Activated naive CD8-positive, alpha-beta T cell treated with anti-CD3 and anti-CD28 coated beads, Interleukin-2, amount 50 U/mL, for 16 hours (primary cell): ENCODE measurements around the gene HELT.

Experiments used
- DNase-seq: peaks from one replicate; pipeline ENCODE4 v3.0.0-alpha.2; 2020; ENCODE audit warnings: low read depth, low spot score

The HELT gene

DNA sequence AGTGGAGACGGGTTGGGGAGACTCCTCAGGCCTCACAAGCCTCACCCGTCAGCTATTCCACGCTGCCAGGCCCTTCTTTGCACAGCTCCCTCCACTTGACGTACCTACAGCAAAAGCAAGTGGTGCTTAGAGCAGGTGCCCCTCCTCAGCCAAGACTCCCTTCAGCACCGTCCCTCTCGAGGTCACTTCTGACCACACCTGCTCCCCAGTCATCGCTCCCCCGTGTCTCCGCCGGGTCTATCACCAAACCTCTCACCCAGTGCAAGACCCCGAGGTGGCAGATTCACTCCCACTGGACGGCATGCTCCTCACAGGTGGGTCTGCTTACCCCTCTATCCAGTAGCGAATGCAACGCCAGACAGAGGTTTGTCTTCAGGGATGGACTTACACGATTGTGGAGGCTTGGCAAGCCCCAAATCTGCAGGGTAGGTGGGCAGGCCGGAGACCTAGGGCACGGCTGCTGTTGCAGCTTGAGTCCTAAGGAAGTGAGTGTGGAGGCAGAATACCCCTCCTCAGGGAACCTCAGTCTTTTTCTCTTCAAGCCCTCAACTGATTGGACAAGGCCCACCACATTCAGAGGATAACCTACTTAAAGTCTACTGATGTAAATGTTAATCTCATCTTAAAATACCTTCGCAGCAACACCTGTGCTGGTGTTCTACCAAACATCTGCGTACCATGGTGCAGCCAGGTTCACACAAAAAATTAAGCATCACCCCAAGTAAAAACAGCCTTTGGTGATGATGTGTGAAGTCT lies 14.5 kb upstream of the HELT start:
- DNase-seq = no peak

DNA sequence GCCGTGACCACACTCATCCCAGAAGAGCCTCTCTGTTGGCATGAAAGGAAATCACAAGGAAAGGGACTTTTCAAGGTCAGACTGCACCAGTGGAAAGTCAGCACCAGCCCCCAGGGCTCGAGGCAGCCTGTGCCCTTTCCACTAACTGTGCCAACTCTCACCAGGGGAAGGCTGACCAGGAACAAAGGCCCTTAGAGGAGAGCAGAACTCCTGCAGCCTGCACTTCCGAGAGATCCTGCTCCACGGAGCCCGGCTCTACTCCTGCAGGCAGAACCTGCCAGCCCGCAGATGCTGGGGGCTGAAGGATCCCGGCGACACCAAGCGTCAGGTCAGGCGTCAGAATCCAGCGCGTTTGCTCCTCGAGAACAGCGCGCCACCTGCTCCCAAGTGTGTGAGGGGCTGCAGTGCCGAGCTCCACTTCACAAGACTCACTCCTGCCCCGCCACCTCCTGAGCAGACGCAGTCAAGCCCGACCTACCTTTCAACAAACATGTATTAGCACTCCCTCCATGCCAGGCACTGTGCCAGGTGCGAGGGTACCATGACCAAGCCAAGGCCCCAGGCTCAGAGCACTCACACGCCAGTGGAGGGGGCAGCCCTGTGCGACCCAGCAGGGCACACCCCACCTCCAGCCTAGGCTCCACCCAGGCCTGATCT lies 13.6 kb upstream of the HELT start:
- DNase-seq = no peak

DNA sequence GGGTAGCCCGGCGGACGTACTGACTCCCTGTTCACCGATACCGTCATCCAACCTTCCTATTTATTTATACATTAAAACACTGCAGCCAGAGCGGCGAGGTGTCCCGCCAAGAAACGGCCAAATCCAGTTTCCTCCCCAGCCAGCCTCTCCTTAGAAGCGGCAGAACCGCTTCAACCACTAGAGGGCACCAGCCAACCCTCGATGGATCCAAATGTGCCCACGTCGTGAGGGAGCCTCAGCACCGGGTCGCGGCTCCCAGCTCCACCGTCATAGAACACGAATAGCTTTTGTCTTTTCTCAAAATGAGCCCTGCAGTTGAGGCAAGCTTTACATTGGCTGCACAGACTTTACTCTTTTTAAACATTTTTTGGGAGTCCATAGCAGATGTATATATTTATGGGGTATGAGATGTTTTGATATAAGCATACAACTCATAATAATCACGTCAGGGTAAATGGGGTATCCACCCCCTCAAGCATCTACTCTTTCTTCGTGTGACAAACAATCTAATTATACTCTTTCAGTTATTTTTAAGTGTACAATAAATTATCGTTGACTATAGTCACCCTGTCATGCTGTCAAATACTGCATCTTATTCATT lies 13.0 kb upstream of the HELT start:
- peak; percentile 65 for DNase-seq

DNA sequence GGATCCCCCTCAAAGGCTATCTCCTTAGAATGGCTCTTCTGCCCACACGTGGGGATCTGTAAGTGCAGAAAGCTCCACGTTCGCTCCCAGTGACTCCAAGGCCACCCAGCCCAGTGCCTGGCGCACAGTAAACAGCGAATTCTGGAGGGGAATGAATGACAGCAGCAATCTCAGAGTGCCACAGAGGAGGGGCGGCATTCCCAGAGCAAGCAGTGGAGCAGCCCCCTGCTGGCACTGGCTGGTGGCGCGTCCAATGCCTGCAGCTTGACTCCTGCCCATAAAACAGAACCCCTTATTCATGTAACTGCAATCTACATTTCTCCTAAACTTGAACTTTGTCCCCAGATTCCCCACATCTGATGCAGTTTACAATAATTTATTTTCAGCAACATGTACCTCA lies 6.9 kb upstream of the HELT start:
- DNase-seq = no peak

DNA sequence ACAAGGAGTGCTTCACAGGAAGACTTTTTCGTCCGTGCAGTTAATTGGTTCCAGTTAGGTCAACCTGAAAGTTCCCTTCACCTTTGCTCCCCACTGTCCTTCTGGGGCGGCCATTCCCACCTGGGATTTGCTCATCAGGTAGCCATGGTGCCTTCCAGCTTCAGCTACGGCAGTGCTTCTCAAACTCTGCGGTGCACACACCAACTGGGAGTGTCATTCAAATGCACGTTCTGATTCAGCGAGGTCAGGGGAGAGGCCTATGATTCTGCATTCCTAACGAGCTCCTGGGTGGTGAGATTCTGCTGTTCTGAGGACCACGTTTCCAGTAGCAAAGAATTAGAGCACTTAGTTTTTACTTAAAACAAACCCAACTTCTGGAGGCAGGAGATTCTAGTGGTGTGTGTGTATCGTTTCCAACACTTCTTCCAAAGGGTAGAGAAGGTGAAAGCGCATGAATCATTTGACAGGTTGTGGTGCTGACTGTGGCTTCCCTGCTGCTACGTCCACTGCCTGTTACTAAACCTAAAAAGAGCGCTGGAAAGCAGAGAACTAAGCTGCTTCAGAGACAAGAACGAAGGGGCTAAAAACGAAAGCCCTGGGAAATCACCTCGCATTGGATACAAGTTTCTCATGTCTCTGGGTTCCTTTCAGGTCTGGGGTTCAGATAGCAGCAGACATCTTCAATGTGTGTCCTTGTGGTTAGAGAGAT lies 4.7 kb upstream of the HELT start:
- no peak for DNase-seq

DNA sequence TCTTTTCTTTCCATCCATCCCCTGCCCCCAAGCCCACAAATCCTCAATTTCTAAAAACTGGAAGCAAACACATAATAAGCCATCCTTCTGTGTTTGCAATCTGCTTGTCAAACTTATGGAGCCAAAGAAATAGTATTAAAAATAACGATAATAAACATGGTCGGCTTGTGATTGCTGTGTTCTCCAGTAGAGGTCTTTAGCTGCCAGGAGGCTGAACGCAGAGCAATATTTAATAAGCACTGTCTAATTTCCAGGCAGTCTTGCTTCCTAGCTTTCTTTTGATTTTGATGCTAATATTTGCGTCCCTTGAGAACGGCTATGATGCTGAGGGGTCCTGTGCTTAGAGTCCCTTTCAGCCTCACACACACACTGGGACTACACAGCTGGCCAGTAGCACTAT lies 3.2 kb upstream of the HELT start:
- no peak for DNase-seq

DNA sequence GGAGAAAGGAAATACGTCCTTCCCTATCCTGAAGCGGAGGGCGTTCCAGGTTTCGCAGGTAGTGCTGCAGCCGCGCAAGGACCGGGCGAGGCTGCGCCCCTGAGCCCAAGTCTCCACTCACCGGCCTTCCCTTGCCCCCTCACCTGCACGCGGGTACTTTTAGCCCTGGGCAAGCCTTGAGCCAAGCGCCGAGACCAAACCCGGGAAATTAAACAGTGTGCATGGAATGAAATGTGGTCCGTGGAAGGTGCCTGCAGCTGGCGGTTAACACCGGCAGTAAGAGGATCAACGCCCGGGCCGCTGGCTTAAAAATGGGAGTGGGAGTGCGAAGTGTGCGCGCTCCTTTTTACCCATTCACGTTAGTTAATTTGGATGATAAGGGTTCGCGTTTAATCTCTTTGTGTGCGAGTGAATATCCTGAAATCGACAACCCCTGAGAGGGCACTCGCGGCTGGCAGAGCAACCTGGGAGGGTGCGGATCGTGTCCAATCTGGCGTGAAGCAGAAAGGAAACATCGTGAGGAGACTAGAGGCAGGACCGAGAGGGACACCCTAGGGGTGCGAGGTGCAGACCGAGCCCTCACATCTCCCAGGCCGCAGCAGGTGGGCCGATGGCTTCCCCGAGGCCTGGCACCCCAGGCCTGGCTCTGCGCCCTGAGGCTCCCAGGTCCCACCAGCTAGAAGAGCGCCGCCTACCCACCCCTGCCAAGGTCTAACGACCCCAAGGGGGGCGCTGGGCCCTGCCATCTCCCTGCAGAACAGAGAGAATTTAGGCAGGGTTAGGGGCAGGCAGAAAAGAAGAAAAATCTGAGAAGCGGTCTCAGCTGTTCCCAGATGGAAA lies 2.0 kb upstream of the HELT start:
- DNase-seq = no peak

DNA sequence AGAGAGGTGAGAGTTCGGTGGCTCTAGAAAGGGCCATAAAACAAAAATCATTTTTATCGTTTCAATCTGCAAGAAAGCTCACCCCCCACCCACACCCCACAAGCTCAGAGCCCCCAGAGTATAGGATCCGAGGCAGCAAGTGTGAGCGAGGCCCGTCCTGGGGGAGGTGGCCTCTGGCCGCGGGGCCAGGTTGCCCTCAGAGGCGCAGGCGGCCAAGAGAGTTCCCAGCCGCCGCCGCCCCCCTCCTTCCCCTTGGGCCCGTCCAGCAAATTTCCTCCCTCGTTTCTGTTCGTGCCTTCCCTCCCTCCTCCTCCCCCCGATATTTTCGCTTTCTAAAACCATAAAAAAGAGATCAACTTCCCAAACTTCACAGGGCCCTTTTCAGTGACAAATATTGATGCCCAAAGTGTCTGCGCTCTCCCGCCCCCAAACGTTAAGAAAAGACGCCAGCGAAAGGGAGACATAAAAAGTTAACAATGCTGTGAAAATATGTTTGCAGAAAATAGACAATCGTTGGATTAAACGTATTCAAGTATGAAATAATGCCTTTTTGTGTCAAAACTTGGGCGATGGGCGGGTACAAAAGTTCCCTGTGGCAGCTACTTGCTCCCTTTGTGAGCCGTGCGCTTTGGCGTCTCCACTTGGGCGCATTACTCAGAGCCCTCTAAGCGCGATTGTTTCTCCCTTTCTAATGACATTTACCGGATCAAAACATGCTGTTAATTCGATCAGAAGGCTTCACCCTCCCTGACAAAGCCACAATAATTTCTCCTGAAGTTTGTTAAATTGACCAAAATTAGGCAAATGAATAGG lies 1.1 kb upstream of the HELT start:
- no peak for DNase-seq

DNA sequence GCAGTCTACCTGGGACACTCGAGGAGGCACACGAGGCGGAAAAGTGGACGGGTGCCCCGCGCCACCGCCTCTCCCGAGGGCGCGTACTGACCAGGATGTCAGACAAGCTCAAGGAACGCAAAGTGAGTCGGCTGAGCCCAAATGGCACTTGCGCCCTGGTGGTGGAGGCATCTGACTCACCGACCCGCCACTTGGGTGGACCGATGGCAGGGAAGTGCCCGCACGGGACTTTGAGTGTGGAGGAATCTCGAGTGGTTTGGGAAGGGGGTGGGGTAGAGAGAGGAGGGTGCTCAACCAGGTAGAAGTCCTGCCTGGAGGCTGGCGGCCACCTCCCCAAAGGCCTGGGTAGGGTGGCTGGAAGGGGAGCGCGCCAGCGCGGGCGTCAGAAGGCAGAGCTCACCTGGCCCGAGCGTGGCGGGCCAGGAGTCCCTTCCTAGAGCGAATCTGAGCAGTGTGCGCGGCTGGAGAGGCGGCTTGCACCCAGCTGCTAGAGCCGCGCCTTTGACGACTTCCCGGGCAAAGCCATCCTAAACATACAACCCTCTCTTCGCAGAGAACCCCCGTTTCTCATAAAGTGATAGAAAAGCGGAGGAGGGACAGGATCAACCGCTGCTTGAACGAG lies 655 bp downstream of the HELT start:
- DNase-seq = no peak

DNA sequence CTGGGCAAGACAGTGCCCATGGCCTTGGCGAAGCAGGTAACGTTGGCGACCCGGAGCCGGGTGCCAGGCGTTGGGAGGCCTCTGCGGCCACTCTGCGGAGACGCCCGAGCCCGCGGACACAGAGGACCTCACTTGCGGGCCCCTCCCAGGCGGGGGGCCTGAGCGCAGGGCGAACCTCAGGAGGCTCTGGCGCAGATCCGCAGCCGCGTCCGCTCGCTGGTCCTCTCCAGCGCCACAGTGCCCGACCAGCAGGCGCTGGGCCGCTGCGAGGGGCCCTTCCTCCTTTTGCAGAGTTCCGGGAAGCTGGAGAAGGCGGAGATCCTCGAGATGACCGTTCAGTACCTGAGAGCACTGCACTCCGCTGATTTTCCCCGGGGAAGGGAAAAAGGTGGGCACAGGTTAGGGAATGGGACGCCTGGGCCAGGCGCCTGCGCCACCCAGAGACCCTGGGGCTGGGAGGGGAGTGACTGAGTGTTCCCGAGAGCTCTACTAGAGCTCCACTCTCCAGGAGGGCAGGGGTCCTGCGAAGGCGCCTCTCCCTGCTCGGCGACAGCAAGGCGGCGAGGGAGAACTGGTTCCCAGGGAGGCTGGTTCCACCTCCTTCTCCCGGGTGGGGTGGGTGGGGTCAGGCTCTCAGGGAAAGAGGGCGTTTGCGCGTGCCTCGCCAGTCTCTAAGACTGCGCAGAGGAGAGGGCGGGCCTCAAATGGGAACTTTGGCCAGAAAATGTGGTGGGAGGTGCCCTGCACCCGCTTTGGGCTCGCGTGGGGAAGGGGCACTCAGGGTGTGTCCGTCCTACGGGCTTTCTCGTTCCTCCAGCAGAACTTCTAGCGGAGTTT lies 1.4 kb downstream of the HELT start:
- no peak for DNase-seq

DNA sequence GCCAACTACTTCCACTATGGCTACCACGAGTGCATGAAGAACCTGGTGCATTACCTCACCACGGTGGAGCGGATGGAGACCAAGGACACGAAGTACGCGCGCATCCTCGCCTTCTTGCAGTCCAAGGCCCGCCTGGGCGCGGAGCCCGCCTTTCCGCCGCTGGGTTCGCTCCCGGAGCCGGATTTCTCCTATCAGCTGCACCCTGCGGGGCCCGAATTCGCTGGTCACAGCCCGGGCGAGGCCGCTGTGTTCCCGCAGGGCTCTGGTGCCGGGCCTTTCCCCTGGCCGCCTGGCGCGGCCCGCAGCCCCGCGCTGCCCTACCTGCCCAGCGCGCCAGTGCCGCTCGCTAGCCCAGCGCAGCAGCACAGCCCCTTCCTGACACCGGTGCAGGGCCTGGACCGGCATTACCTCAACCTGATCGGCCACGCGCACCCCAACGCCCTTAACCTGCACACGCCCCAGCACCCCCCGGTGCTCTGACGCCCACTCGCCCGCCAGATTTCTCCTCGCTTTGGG lies 2.1 kb downstream of the HELT start:
- DNase-seq = no peak

DNA sequence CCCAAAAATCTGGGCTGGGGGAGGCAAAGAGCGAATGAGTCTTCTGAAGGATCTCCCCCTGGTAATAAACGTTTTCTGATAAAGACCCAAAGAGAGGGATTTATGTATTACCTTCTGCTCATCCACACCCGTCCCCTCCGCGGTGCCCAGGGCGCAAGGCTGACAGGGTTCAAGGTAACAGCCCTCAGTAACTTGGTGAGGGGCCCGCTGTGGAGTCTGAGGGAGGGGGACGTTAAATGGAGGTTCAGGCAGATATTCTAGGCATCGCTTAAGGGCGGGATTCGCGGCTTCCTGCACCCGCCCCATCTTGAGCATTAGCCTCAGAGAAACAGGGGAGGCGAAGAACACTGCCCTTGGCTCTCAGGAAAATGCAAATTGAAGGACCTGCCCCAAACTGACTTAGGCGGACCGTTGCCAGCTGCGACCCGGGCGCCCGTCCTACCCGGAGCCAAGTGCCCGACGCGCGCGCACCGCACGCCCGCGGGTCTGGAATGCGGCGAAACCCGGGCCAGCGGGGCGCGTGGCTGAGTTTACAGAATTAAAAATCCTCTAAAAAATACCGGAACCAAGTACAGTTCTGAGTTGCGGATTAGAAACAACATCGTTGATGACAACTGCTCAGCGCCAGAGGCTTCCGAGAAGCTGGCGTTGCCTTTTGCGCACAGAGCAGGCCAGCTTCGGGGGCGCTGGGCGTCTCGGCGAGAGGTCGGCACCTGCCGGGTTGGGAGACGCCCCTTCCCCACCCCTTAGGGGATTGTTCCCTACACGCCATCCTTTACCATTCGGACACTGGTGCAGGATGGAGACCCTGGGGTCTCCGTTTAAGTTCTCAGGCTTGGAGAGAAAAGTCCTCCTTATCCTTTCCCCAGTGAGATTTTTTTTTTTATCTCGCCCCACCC lies 2.8 kb downstream of the HELT start:
- no peak for DNase-seq

DNA sequence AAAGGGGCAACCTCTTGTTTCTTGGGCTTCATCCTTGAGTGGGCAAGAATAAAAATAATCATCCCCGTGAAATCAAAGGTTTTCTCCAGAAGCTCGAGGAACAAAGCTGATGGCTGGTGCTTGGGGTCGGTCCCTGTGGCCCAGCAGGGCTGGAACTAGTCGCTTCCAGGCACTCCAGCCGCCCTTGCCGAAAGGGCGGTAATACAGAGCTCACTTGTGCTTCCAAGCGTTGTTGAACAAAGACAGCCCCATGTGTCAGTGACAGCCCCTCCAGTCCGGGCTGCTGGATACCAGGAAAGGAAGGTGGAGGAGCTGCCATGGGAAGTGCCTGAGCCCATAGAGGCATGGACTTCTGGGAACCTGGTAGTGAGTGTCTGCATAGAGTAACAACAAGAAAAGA lies 5.2 kb downstream of the HELT start:
- DNase-seq = no peak

DNA sequence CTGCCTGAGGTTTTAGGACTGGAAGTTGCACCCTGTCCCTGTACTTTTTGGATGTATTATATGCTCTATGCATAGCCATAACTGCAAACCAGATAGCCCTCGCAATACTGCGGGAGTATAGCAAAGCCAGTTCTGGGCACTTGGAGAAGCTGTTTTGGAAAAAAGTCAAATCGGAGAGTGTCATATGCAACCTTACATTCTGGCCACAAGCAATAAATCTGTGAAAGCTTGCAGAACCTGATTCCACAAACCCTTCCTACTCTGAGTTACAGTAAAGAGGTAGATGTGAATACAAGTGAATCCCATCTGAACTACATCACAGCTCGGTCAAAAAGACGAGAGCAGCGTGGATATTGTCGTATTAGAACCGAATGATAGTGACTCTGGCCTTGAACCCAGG lies 10.3 kb downstream of the HELT start:
- DNase-seq = no peak

DNA sequence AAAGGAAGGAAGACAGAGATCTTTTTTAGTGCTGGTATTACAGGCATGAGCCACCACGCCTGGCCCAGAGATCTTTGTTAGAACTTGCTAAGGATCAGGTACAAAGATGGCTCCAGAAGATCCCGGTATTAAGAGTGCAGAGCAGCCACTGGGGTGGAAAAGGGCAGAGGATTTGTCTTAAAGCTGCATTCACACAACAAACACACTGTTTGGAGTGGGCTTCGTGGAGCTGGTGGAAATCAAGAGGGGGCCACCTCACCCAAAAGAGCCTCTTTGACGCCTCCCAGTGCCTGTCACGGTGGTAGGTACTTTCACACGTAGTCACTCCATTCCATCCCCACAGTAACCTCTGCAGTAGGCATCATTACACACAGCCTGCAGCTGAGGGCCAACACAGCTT lies 13.3 kb downstream of the HELT start:
- no peak for DNase-seq

DNA sequence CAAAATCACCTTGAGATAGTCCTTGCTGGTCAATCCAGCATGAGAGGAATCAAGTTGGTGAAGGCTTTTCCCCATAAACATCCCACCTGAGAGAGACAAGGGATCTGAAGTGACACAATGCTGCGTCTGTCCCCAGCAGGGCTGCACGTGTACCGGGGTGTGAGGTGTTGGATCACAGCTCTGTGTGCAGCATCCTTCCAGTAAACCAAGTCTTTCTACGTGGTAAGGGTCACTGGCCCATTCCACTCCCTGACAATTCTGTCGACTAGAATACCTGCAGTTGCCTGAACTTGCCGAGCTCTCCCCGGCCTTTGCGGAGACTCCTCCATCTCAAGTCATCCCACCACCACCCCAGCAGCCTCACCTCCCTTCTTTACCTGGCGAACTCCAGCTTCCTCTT lies 14.8 kb downstream of the HELT start:
- no peak for DNase-seq

DNA sequence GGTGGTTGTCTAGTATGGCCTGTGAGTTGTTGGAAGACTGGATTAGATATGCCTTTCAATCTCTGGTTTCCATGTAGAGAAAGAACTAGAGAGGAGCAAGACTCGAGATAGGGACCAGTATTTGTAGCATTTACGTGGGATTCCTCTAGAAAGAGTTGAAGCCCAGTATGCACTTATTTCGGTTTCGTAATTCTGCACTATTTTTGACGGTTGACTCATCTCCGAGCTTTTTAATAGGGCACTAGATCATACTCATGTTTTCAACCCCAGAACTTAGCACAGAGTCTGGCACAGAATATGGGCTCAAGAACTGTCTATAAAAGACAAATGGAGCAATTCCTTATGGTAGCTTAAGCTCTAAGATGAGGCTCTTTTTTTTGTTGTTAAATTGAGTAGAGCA lies 15.7 kb downstream of the HELT start:
- DNase-seq = no peak

DNA sequence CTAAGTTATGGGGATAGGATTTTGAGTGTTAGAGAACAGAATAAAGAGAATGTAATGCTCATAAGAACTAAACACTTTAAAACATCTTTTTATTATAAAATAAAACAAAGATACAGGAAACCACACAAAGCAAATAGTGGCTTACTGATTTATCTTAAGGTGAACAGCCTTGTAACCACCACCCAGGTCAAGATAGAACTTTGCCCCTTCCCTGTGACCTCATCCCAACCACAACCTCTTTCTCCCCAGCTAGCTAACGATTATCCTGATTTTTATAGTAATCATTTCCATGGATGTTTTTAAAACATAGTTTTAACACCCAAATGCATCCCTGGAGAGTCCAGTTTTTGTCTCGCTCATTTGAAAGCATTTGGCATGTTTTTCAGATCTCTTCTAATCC lies 17.0 kb downstream of the HELT start:
- DNase-seq = no peak
